Measurements from ENCODE around the gene BRAT1. TPM values are rescaled to one million over a fixed set of nuclear protein-coding genes. Genes with fewer than 3 reads are reported as not detected.

The BRAT1 gene
- total RNA-seq, 1 experiment from 2014 or later, result 50.0 TPM

DNA sequence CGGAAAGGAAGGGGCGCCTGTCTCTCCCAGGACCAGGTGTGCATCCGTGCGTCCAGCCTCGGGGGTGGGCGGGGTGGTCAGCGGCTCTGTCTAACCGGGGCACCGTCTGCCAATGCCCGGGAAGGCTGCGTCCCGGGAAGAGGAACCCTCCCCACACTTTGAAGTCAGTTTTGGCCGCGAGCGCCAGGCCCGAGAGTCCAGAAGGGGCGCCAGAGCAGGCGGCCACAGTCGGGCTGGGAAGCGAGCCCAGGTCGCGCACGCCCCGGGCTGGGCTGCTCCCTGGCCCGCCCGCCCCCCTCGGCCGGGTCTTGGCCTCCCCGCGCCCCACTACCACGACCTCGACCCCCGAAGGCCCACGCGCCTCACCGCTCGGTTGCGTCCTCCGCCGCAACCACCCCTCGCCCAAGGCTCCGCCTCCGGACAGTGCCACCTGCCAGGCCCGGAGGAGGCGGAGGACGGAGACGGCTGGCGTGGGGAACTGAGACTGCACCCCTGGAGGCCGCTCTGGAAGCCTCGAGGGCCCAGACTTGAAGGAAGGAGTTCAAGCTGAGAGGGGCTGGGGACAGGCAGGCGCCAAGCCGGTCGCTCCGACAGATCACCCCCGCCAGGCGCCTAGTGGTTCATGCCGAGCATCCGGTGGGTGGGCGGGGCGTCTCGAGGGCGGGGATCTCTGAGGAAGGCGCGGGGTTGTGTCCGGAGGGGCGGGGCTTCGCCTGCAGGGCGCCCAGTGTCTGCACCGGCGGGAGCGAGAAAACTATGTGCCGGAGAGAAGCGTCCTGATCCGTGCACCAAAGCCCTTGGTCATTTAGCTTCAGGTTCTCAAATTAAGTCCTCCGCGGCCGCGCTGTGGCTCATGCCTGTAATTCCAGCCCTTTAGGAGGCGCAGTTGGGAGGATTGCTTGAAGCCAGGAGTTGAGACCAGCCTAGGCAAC lies at the start of gene BRAT1 (continued):
- TF ChIP-seq, protein P1, sequence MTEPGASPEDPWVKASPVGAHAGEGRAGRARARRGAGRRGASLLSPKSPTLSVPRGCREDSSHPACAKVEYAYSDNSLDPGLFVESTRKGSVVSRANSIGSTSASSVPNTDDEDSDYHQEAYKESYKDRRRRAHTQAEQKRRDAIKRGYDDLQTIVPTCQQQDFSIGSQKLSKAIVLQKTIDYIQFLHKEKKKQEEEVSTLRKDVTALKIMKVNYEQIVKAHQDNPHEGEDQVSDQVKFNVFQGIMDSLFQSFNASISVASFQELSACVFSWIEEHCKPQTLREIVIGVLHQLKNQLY (CRISPR knock-in tag; IDR thresholded peaks at IDR 0.05), result no peak
- TF ChIP-seq, protein P2, sequence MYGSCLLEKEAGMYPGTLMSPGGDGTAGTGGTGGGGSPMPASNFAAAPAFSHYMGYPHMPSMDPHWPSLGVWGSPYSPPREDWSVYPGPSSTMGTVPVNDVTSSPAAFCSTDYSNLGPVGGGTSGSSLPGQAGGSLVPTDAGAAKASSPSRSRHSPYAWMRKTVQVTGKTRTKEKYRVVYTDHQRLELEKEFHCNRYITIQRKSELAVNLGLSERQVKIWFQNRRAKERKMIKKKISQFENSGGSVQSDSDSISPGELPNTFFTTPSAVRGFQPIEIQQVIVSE (CRISPR knock-in tag; IDR thresholded peaks at IDR 0.05; ENCODE audit: borderline replicate concordance), result no peak
- no peak for TF ChIP-seq IRF2 (CRISPR knock-in tag; IDR thresholded peaks at IDR 0.05; ENCODE audit: borderline replicate concordance, low read depth)
- TF ChIP-seq NFE2L1 (CRISPR knock-in tag; IDR thresholded peaks at IDR 0.05), result no peak
- TF ChIP-seq CBFB (CRISPR knock-in tag; IDR thresholded peaks at IDR 0.05; ENCODE audit: low read depth), result no peak
- TF ChIP-seq, protein P3, sequence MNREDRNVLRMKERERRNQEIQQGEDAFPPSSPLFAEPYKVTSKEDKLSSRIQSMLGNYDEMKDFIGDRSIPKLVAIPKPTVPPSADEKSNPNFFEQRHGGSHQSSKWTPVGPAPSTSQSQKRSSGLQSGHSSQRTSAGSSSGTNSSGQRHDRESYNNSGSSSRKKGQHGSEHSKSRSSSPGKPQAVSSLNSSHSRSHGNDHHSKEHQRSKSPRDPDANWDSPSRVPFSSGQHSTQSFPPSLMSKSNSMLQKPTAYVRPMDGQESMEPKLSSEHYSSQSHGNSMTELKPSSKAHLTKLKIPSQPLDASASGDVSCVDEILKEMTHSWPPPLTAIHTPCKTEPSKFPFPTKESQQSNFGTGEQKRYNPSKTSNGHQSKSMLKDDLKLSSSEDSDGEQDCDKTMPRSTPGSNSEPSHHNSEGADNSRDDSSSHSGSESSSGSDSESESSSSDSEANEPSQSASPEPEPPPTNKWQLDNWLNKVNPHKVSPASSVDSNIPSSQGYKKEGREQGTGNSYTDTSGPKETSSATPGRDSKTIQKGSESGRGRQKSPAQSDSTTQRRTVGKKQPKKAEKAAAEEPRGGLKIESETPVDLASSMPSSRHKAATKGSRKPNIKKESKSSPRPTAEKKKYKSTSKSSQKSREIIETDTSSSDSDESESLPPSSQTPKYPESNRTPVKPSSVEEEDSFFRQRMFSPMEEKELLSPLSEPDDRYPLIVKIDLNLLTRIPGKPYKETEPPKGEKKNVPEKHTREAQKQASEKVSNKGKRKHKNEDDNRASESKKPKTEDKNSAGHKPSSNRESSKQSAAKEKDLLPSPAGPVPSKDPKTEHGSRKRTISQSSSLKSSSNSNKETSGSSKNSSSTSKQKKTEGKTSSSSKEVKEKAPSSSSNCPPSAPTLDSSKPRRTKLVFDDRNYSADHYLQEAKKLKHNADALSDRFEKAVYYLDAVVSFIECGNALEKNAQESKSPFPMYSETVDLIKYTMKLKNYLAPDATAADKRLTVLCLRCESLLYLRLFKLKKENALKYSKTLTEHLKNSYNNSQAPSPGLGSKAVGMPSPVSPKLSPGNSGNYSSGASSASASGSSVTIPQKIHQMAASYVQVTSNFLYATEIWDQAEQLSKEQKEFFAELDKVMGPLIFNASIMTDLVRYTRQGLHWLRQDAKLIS (CRISPR knock-in tag; IDR thresholded peaks at IDR 0.05; ENCODE audit: borderline replicate concordance), result no peak
- no peak for TF ChIP-seq NFATC4 (CRISPR knock-in tag; IDR thresholded peaks at IDR 0.05)
- TF ChIP-seq, protein P4, sequence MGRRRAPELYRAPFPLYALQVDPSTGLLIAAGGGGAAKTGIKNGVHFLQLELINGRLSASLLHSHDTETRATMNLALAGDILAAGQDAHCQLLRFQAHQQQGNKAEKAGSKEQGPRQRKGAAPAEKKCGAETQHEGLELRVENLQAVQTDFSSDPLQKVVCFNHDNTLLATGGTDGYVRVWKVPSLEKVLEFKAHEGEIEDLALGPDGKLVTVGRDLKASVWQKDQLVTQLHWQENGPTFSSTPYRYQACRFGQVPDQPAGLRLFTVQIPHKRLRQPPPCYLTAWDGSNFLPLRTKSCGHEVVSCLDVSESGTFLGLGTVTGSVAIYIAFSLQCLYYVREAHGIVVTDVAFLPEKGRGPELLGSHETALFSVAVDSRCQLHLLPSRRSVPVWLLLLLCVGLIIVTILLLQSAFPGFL (CRISPR knock-in tag; IDR thresholded peaks at IDR 0.05; ENCODE audit: borderline replicate concordance), result no peak
- TF ChIP-seq, protein P5, sequence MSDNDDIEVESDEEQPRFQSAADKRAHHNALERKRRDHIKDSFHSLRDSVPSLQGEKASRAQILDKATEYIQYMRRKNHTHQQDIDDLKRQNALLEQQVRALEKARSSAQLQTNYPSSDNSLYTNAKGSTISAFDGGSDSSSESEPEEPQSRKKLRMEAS (CRISPR knock-in tag; IDR thresholded peaks at IDR 0.05), result peak; percentile 38; the same call in 1 of the 2 replicates
- TF ChIP-seq RELA (CRISPR knock-in tag; IDR thresholded peaks at IDR 0.05; ENCODE audit: borderline replicate concordance), result no peak
- TF ChIP-seq, protein P6, sequence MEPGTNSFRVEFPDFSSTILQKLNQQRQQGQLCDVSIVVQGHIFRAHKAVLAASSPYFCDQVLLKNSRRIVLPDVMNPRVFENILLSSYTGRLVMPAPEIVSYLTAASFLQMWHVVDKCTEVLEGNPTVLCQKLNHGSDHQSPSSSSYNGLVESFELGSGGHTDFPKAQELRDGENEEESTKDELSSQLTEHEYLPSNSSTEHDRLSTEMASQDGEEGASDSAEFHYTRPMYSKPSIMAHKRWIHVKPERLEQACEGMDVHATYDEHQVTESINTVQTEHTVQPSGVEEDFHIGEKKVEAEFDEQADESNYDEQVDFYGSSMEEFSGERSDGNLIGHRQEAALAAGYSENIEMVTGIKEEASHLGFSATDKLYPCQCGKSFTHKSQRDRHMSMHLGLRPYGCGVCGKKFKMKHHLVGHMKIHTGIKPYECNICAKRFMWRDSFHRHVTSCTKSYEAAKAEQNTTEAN (CRISPR knock-in tag; IDR thresholded peaks at IDR 0.05), result no peak
- TF ChIP-seq, protein P7, sequence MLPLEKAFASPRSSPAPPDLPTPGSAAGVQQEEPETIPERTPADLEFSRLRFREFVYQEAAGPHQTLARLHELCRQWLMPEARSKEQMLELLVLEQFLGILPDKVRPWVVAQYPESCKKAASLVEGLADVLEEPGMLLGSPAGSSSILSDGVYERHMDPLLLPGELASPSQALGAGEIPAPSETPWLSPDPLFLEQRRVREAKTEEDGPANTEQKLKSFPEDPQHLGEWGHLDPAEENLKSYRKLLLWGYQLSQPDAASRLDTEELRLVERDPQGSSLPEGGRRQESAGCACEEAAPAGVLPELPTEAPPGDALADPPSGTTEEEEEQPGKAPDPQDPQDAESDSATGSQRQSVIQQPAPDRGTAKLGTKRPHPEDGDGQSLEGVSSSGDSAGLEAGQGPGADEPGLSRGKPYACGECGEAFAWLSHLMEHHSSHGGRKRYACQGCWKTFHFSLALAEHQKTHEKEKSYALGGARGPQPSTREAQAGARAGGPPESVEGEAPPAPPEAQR (CRISPR knock-in tag; IDR thresholded peaks at IDR 0.05), result no peak
- peak; percentile 75 for TF ChIP-seq ETV6 (CRISPR knock-in tag; IDR thresholded peaks at IDR 0.05)
- TF ChIP-seq, protein P8, sequence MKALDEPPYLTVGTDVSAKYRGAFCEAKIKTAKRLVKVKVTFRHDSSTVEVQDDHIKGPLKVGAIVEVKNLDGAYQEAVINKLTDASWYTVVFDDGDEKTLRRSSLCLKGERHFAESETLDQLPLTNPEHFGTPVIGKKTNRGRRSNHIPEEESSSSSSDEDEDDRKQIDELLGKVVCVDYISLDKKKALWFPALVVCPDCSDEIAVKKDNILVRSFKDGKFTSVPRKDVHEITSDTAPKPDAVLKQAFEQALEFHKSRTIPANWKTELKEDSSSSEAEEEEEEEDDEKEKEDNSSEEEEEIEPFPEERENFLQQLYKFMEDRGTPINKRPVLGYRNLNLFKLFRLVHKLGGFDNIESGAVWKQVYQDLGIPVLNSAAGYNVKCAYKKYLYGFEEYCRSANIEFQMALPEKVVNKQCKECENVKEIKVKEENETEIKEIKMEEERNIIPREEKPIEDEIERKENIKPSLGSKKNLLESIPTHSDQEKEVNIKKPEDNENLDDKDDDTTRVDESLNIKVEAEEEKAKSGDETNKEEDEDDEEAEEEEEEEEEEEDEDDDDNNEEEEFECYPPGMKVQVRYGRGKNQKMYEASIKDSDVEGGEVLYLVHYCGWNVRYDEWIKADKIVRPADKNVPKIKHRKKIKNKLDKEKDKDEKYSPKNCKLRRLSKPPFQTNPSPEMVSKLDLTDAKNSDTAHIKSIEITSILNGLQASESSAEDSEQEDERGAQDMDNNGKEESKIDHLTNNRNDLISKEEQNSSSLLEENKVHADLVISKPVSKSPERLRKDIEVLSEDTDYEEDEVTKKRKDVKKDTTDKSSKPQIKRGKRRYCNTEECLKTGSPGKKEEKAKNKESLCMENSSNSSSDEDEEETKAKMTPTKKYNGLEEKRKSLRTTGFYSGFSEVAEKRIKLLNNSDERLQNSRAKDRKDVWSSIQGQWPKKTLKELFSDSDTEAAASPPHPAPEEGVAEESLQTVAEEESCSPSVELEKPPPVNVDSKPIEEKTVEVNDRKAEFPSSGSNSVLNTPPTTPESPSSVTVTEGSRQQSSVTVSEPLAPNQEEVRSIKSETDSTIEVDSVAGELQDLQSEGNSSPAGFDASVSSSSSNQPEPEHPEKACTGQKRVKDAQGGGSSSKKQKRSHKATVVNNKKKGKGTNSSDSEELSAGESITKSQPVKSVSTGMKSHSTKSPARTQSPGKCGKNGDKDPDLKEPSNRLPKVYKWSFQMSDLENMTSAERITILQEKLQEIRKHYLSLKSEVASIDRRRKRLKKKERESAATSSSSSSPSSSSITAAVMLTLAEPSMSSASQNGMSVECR (CRISPR knock-in tag; IDR thresholded peaks at IDR 0.05; ENCODE audit: borderline replicate concordance), result no peak; the same call in 1 of the 2 replicates
- peak; percentile 9; the same call in 1 of the 2 replicates for TF ChIP-seq JUN (CRISPR knock-in tag; IDR thresholded peaks at IDR 0.05)
- no peak for TF ChIP-seq NR3C1 (CRISPR knock-in tag; conservative IDR thresholded peaks at IDR 0.05; ENCODE audit: low read depth)
- TF ChIP-seq ZNF138 (CRISPR knock-in tag; conservative IDR thresholded peaks at IDR 0.05), result no peak
- TF ChIP-seq ATF1 (CRISPR knock-in tag; IDR thresholded peaks at IDR 0.05), result no peak
- peak; percentile 90 for TF ChIP-seq SP1 (CRISPR knock-in tag; conservative IDR thresholded peaks at IDR 0.05)
- TF ChIP-seq SOX15 (CRISPR knock-in tag; IDR thresholded peaks at IDR 0.05), result no peak
- no peak for TF ChIP-seq ZNF263 (CRISPR knock-in tag; IDR thresholded peaks at IDR 0.05; ENCODE audit: low read depth)
- TF ChIP-seq, protein P9, sequence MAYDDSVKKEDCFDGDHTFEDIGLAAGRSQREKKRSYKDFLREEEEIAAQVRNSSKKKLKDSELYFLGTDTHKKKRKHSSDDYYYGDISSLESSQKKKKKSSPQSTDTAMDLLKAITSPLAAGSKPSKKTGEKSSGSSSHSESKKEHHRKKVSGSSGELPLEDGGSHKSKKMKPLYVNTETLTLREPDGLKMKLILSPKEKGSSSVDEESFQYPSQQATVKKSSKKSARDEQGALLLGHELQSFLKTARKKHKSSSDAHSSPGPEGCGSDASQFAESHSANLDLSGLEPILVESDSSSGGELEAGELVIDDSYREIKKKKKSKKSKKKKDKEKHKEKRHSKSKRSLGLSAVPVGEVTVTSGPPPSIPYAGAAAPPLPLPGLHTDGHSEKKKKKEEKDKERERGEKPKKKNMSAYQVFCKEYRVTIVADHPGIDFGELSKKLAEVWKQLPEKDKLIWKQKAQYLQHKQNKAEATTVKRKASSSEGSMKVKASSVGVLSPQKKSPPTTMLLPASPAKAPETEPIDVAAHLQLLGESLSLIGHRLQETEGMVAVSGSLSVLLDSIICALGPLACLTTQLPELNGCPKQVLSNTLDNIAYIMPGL (CRISPR knock-in tag; IDR thresholded peaks at IDR 0.05), result 0 out of 2 replicates have a peak, but pooled peaks have one; percentile 12

Data from WTC11 (cell line).